NCI-H1930 (cell line): Measurements from ENCODE around the gene HLA-DPA1.
"Not testable (repeated sequence)": the region's sequence is repeated elsewhere in the genome, so short reads cannot be mapped to it uniquely, and the experiment has no call there.

ENCODE experiments used
- DNase-seq, 2 experiments: peaks; one replicate each; lab custom pipeline; 2025; lab: John Stamatoyannopoulos, UW

The HLA-DPA1 gene

DNA sequence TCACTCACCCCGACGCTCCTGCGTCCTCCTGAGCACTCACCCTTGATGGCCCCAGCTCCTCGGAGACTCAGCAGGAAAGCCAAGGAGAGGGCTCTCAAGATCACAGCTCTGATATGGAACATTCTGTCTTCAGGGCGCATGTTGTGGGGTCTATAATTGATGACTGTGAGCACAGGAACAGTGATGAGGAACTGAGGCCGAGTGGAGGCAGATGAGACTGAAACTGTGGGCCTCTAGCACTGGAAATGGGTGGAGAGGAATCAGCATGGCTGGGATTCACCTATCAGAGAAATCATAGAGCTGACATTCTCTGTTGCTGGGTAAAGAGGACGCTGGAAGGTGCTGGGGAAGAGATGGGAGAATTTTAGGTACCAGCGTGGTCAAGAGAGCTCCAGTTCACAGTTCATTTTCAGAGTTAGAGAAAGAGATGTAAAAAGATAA, at the start of gene HLA-DPA1:
Gene HLA-DPA1, minus strand, starts transcription at position 219 of the 441 bp plus-strand sequence.
- DNase-seq: no peak

DNA sequence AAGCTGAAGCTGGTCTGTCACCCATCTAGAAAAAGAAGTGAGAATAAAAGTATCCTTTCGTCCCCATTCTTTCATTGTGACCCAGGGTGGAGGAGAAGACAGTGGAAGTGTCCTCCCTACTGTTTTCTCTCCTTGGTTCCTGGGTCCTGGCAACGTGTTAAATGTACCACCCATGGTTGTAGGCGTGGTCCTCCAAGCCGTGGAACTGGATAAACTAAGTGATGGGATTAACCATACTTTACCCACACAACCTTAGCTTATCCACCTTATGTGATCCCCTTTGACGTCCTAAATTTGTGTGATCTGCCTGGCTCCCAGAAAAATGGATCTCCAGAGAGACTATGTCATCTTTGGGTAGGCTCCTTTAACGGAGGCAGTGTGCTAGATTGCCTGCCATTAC, 49.7 kb upstream of the HLA-DPA1 start:
- DNase-seq: no peak

DNA sequence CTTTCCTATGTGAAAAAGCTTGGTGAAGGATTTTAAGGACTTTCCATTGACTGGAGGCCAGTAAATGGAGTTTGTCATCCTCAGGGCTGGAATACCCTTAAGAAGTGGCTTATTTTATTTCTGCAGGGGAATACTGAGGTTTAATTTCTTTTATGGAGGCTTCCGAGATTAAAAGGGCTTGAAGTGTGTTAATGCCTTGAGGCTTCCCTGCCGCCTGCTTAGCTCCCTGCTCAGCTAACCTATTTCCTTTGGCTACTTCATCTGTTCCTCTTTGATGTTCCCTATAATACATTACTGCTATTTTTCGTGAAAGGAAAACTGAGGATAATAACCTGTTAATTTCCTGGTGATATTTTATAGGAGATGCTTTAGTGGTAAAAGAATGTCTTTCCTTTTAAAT, 46.6 kb upstream of the HLA-DPA1 start:
- DNase-seq: no peak

DNA sequence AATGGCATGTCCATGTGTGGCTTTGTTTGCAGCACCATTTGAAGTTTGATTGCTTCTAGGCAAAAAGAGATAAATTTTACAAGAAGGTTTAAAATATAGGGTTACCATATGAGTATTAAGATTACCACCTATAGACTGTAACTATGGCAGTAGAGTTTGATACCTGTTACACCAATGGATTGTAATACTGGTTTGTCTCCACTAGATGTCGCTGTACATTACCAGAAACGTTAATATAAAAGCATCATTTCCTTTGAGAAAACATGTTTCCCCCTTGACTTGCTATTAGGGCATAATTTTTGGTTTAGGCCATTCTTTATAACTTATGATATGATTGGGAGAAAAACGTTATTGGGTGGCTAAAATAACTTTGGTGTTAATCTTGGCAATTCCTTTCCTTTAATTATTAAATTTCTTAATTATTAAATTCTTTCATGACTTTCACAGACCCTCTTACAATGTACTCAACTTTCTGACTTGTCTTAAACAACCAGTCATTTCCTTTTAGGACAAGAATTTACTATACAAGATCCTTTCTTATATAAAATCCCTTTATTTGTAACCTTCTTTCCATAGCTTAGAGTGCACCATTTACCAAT, 45.2 kb upstream of the HLA-DPA1 start:
- DNase-seq: peak in 1 of 2 experiments; percentile 51

DNA sequence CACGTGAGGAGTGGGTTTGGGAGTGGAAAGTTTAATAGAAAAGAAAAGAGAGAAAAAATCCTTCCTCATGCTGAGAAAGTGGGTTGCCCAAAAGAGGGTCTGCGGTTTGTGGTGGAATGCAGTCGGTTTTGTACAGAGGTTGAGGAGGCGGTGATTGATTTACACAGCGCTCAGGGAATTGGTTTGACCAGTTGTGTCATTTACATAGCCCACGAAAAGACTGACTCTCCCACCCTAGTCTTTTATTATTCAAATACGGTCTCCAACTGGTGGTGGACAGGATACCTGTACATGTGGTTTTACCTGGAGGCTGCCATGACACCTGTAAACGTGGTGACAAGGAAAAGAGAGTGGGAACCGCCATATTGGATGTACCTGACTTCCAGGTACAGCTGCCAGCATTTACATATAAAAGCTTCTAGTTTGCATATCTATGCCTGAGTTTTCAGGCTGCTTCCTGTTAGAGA, 44.4 kb upstream of the HLA-DPA1 start:
- DNase-seq: no peak

DNA sequence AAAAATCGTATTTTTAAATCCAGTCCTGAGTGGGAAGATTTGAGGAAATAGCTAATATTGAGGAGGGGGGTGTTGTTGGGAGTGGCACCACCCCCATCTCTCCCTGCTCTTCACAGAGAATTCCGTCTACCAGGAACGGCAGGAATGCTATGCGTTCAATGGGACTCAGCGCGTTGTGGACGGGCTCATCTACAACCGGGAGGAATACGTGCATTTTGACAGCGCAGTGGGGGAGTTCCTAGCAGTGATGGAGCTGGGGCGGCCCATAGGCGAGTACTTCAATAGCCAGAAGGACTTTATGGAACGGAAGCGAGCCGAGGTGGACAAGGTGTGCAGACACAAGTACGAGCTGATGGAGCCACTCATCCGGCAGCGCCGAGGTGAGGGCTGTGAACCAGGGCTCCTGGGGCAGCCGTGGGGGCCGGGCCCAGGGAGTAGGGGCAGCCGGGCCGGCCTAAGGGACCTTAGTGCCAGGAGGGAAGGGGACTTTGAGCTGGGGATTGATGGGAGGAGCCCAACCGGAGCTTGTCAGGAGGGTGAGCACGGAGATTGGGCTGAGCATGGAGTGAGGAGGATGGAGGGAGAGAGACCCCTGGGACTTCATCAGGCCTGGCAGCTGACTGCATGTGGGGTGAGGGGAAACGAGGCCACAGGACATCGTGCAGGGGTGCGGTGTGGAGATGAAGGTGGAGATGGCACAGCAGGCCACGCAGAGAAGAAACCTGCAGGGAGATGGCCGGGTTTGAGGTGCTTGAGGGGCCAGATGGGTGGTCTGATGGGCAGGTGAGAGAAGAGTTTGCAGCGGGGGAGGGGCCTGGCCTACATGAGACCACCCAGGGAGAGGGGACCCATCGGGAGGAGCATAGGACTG, 43.6 kb upstream of the HLA-DPA1 start:
- DNase-seq: no peak

DNA sequence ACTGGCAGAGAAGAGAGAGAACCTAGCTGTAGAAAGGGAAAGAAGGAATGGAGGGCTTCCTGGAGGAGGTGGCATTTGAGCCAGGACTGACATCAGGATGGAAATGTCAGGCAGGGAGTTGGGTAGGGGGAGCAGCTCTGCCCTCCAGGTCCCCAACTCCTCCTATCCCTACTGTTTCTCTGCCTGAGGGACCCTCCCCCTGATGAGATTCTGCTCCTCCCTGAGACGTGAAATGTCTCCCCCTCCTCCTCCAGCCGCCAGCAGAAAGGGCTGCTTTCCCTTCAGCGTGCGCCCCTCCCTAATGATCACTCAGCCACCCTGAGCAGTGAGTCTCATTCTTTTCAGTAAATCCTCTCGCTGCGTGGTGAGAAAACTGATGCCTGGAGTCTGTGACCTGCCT, 43.0 kb upstream of the HLA-DPA1 start:
- DNase-seq: no peak

DNA sequence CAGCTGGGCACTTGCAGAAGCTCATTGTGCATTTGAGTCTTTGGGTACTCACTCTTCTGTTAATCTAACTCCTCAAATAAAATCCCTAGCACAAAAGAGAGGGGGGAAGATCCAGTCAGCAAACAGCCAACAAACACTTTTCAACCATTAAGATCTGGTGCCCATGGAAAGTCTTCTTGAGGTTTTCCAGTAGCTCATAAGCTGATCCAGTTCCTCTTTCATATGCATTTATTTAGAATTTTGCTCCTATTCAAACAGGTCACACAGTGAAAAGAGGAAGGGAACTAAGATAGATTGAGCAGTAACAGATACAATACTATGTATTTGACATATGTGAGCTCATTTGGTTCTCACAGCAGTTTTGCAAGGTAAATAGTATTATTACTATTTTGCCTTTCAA, 41.0 kb upstream of the HLA-DPA1 start:
- no peak for DNase-seq

DNA sequence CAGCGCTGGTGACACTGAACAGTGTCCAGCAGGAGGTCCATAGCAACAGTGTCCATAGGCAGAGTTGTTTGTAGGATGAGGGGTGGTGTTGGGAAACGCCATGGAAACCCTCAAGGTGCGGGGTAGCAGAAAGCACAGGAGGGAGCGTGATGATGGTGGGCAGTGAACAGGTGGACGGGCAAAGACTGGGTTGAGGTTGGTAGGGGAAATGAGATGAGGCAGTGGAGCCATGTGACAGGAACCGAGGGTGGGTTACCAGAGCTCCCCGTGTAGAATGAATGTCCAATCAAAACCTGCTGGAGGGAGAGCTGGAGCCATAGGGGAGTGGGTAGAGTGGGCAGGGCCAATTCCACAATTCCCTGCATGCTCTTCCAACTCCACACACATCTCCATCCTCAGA, 40.3 kb upstream of the HLA-DPA1 start:
- no peak for DNase-seq

DNA sequence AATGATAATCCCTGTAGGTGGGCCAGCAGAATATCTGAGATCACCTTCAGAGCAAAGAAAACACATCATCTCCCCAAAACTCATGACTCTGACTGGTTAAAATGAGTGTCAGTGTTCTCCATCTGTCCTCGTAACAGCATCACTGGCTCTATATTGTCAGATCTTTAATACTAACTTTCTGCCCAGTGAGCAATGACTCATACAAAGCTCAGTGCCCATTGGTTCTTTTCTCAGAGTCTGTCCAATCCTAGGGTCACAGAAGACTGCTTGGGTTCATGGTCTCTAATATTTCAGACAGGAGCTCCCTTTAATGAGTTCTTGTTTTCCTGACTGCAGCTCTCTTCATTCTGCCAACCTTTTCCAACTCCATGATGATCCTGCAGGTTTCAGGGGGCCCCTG, 38.7 kb upstream of the HLA-DPA1 start:
- DNase-seq: peak in 1 of 2 experiments; percentile 14

DNA sequence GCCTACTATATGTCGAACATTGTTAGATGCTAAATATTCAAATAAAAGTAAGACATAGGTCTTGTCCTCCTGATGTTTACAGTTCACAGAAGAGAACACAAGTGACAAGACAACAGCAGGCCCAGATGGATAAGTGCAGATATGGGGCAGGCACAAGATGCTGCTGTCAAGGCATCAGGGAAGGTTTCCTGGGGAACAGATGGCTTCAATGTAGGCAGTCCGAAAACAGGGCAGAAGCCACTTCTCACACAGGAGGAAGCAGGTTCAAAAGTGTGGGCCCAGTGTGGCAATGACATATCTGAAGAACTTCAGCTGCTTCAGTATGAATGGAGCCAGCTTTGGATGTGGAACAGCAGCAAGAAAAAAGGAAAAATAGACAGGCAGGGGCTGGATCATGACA, 34.9 kb upstream of the HLA-DPA1 start:
- no peak for DNase-seq

DNA sequence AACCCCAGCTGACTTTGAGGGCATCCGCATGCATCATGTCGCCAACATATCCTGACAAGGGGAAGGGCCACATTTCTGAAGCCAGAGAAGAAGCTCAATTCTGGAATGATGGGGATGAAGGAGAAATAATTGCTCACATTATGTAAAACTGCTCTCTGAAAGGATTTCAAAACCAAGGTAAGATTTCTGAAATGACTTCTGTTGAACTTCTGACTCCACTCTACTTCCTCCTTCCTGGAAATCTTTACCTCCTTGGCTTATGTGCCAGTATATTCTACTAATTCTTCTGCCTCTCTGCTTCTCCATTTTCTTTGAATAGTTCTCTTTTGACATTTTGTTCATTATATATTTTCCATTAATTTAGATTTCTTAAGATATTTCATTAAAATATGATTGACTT, 34.2 kb upstream of the HLA-DPA1 start:
- no peak for DNase-seq

DNA sequence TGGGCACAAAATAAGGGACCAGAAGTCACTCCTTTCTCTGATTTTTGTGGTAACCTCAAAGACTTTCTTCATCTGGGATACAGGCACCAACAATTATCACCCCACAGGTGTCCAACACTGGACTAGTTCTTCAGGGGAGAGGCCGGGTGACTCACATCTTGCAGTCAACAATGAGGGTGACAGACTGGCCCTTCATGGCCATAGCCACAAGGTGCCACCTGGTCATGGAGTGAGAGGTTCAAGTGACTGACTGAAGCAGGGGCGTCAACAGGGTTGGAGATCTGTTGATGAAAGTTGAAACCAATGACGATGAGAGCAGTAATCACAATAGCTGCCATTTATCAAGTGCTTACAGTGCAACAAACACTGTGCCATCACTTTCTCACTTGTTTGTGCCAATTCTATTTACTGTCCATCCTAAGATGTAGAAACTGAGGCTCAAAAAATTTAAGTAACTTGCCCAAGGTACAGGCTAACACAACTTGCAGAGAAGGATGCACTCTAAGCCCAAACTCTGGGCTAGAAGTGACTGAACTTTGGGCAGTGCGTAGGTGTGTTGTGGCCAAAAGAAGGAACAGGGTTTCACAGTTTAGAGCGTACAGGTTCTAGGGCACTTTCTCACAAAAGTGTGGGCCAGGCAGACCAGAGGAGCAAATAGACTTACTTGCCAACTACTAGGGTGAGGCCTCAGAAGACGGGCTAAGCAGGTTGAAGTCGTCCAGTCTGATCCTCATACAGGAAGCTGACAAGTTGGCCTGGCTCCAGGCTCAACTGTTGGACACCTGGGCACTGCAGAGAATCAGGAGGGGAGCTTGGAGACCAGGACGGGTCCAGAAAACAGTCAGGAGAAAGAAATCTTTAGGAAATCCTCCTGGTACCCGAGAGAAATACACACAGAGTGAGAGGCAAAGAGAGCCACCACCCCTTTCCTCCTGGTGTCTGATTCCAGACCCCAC, 32.7 kb upstream of the HLA-DPA1 start:
- no peak for DNase-seq

DNA sequence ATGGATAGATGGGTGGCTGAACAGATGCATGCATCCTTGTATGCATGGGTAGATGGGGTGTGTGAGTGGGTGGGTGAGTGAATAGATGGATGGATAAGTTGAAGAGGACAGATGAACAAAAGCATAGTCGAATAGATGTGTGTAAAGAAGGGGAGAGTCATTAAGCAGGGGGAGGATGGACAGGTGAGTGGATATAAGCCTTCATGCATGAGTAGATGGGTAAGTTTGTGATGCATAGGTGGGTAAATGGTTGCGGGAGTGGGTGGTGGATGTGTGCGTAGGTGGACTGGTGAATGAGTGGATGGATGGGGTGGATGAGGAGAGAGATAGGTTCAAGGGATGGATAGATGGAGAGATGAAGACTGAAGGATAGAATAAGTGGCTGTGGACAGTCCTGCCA, 31.9 kb upstream of the HLA-DPA1 start:
- DNase-seq: no peak

DNA sequence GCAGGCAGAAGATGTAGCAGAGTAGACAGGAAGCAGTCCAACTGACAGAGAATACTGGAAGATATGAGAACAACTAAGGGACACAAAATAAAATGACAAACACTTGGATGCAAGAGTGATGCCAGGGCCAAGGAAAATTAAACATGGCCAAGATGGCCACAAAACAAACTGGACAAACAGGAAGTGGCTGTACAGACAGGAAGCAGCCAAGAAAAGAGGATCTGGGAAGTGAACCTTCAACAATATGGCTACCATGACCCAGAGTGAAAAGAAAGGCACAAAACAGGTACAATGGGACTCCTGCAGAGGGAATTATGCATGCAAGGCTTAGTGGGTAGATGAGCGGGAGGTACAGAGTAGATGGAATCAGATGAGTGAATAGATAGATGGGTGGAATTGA, 31.4 kb upstream of the HLA-DPA1 start:
- DNase-seq: no peak

DNA sequence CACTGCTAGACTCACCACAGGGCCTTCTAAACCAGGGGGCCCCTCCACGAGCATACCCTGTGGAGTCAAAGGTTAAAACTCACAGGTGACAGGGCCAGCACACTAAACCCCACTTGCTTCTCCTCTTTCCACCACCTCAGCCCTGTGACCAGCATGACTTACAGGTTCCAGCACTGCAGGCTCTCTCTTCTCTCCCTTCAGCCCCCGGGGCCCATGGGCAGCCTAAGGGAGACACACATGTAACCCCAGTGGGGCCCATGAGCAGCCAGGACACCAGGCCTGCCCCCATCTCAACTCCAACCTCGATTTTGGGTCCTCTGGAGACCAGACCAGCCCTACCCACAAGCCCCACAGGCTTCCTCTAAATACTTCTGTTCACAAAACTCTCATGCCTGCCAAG, 30.3 kb upstream of the HLA-DPA1 start:
- no peak for DNase-seq

DNA sequence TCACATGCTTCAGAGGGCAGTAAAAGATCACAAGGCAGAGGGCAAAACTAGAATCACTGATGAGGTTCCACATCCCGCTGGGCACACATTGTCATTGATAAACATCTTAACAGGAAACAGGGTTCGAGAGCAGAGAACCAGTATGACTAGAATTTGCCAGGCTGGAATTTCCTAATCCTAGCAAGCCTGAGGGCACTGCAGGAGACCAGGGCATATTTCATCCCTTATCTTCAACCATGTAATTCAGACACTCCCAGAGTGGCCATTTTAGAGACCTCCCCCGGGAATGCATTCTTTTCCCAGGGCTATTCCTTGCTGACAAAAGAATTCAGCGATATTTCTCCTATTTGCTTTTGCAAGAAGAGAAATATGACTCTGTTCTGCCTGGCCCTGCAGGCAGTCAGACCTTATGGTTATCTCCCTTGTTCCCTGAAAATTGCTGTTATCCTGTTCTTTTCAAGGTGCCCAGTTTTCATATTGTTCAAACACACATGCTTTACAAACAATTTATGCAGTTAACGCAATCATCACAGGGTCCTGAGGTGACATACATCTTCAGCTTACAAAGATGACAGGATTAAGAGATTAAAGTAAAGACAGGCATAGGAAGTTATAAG, 27.8 kb upstream of the HLA-DPA1 start:
- DNase-seq: not testable (repeated sequence)

DNA sequence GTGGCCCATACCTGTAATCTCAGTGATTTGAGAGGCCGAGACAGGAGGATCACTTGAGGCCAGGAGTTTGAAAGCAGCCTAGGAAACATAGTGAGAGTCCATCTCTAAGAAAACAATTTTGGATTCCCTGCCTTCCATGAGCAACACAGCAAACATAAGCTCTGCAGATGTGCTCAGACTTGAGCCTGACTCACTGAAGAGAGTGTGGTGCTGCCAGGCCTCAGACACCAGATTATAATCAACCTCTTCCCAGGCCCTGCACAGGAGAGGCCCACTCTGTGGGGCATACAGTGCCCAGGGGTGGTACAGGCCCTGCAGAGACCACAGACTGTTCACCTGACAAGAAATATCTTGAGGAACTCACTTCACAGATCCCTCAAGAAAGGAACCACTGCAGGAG, 22.2 kb upstream of the HLA-DPA1 start:
- no peak for DNase-seq

DNA sequence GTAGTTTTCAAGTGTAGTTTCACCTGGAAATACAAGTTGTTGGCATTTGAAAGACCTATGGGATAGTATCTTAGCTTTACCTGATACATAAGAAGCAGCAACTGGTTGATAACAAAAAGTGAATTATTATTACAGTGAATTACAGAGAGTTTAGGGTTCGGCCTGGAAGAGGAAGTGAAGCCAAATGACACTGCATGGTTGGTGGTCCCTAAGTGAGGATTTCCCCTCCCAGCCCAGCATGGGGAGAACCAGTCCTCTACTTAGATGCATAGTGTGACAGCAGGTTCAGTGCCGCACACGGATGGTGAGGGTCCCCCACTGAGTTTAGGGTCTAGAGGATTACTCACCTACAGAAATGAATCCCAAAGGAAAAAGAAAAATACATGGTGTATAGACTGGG, 20.4 kb upstream of the HLA-DPA1 start:
- DNase-seq: no peak

DNA sequence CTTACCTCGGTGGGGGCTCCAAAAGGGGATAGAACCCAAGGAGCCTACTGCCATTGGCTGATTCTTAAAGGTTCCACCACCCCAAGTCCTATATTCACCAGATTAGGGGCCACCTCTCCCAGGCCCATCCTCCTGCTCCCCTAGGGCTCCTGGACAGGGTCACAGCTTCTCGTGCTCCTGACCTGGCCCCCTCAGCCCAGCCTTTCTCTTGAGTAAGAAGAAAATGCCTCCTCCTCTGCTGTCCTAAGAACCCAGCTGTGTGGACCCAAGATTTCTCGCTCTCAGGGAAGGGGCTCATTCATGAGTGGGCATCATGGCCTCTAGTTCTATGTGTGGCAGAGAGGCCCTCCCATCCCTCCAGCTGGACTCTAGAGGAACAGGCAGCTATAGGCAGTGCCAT, 18.9 kb upstream of the HLA-DPA1 start:
- no peak for DNase-seq

DNA sequence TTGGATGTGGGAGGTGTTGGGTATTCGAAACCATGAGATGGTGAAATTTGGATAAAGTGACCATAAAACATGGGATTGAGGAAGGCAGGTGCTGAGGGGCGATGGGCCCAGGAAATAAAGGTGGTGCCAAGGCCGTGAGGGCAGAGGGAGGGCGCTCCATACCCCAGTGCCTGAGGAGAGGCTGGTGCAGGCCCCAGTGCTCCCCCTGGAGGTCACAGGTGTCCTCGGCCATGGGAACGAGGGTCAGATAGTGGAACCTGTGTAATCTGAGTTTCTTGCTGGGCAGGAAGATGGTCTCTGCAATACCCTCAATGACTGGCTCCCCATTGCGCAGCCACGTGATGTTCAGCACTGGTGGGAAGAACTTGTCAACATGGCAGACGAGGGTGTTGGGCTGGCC, 18.5 kb upstream of the HLA-DPA1 start:
- DNase-seq: no peak
